Measurements from ENCODE around the gene C1orf21. TPM values are rescaled to one million over a fixed set of nuclear protein-coding genes. Genes with fewer than 3 reads are reported as not detected.

Gene C1orf21
- total RNA-seq, 1 donor from 2014 or later = 33.1 TPM

DNA sequence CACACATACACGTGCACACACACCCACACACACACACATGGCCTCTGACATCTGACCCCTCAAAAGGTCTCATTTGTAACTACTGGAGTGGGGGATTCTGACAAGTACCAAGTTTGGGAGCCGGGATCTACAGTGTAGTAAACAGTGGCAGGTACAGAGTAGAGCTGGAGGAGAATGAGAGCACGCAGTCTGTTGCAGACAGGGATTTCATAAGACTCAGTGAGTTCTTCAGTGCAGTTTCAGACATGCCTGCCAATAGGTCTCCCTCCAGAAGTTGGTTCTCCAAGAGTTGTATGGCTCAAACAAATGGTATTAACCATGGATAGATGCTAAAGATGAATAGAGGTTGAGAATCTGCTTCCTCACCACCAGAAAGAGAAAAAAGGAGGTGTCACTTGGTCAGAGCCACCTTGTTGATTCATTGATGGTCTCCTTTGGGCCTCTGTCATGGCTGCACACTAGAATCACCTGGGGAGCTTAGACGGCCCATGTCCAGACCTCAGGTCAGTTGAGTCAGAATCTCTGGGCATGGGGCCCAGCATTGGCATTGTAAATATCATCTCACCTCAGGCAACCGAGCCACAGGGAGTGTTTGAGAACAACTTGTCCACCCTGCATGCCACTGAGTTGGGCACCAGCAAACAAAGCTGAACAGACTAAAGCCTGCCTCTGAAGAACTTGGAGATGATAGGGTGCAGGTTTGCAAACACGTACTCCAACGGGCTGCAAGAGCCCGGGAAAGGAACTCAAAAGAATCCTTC is 245.8 kb downstream of the C1orf21 start:
- DNase-seq (ENCODE audit: low spot score in 2 of 2, unreplicated experiment in 2 of 2) = no peak
- Mint-ChIP-seq H3K4me1 (peaks cover 20% of the 10 kb centered on the region), H3K9me3 (peaks cover 12% of the 10 kb centered on the region), H3K4me3 (no peak overlapping the region), H3K27ac (no peak overlapping the region), H3K36me3 (peaks cover 4% of the 10 kb centered on the region), H3K27me3 (ENCODE audit: low read depth) (no peaks in the 10 kb centered on the region)
- no peak for TF ChIP-seq CTCF (IDR thresholded peaks at IDR 0.05; ENCODE audit: unreplicated experiment)

- DNase-seq (ENCODE audit: low spot score in 2 of 2, unreplicated experiment in 2 of 2) = no peak
- Mint-ChIP-seq H3K4me1 (peaks cover 20% of the 10 kb centered on the region), H3K27ac (no peak overlapping the region), H3K36me3 (peaks cover 7% of the 10 kb centered on the region), H3K9me3 (peaks cover 15% of the 10 kb centered on the region), H3K4me3 (no peak overlapping the region), H3K27me3 (ENCODE audit: low read depth) (no peaks in the 10 kb centered on the region)
- TF ChIP-seq CTCF (IDR thresholded peaks at IDR 0.05; ENCODE audit: unreplicated experiment) = no peak
Measured at GRCh38 chr1:184633785-184634184, 247.0 kb downstream of the C1orf21 start.

DNA sequence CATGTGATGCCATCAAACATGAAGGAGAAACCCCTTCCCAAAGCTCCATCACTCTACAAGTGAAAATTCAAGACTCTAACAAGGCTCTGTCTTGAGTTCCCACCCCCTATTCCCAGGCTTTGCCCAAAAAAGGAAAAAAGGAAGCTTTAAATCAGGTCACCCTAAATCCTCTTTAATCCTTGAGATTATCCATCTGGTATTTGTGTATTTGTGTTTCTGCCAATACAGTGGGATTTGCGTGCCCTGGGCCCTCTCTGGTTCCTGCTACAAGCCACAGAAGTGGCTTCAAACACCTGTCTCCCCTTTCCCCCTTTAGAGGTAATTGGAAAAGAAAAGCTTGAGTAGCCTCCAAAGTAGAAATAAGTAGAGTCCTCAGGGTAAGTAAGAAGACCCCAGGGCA is 247.5 kb downstream of the C1orf21 start:
- no peak for DNase-seq (ENCODE audit: low spot score in 2 of 2, unreplicated experiment in 2 of 2)
- H3K9me3 Mint-ChIP-seq = peaks cover 17% of the 10 kb centered on the region
- no peak for TF ChIP-seq CTCF (IDR thresholded peaks at IDR 0.05; ENCODE audit: unreplicated experiment)
- H3K4me3 Mint-ChIP-seq = no peak overlapping the region
- peaks cover 7% of the 10 kb centered on the region for H3K36me3 Mint-ChIP-seq
- peaks cover 18% of the 10 kb centered on the region for H3K4me1 Mint-ChIP-seq
- no peak overlapping the region for H3K27ac Mint-ChIP-seq
- no peaks in the 10 kb centered on the region for H3K27me3 Mint-ChIP-seq (ENCODE audit: low read depth)

DNA sequence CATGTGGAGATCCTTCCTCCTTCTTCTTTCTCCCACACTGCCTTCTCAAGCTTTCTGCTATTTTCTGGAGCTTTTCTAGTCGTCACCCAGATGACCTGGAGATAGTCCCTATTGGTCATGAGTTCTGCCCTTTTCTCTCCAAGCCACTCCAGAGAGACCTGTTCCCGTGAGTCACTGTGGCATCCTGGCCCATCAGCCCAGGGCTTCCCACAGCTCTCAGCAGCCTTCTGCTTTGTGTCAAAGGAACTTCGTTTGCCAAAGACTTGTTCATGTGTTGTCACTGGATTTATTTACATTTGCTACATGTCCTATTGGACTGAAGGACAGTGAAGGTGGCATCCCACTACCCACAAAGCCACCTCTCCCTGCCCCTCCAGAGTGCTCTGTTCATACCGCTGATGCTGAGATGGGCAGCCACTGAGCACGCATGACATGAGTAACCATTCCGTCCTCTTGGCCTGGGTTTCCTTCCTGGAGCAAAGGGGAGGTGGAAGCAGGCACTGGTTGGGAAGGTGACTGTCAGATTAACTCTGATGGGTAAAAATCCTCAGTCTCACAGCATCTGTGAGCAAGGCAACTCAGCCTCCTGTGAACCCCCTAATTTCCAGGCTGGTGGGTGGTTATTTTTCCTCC is 248.6 kb downstream of the C1orf21 start:
- Mint-ChIP-seq H3K27me3 (ENCODE audit: low read depth) (no peaks in the 10 kb centered on the region), H3K36me3 (peaks cover 7% of the 10 kb centered on the region), H3K27ac (no peak overlapping the region), H3K4me1 (peaks cover 6% of the 10 kb centered on the region), H3K9me3 (peaks cover 17% of the 10 kb centered on the region), H3K4me3 (no peak overlapping the region)
- no peak for TF ChIP-seq CTCF (IDR thresholded peaks at IDR 0.05; ENCODE audit: unreplicated experiment)
- DNase-seq (ENCODE audit: low spot score in 2 of 2, unreplicated experiment in 2 of 2) = no peak

DNA sequence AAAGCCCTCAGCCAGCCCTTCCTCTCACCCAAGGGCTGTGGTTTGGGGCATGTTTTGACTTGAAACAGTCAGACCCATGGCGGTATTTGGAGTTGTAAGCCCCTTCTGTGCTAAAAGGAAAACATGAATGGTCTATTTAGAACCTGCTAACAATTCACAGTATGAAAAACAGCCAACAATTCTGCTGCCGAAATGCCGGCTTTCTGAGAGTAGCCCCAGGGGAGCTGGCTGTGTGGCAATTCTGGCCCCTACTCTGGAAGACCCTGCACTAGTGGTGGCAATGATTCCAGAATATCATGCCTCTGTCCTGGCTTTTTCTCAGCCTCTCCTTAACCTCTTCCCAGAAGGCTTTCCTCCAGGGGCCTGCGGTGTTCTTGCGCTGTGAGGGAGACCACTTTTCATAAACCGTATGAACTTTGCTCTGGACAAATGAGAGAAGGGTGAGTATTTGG is 249.2 kb downstream of the C1orf21 start:
- Mint-ChIP-seq H3K9me3 (peaks cover 17% of the 10 kb centered on the region), H3K4me1 (peaks cover 3% of the 10 kb centered on the region), H3K4me3 (no peak overlapping the region), H3K27ac (peak overlapping the region; percentile 44), H3K36me3 (peaks cover 7% of the 10 kb centered on the region), H3K27me3 (ENCODE audit: low read depth) (no peaks in the 10 kb centered on the region)
- no peak for DNase-seq (ENCODE audit: low spot score in 2 of 2, unreplicated experiment in 2 of 2)
- no peak for TF ChIP-seq CTCF (IDR thresholded peaks at IDR 0.05; ENCODE audit: unreplicated experiment)

Data from mesothelial cell of epicardium (in vitro differentiated cells).